Measurements from ENCODE around the gene CPXM2. TPM values are rescaled to one million over a fixed set of nuclear protein-coding genes. Genes with fewer than 3 reads are reported as not detected.

CPXM2 gene
- total RNA-seq, 2 experiments from 2014 or later, result not detected

GRCh38 chr10:123888751-123889150 lies 2.9 kb downstream of the CPXM2 start:
- BruUV-seq (replicated peaks), result no TSS peak
- no peak overlapping the region for H3K4me3 ChIP-seq (ENCODE audit: low read depth, low read length, poor library complexity, severe bottlenecking)
- DNase-seq (ENCODE audit: low spot score), result no peak
- no peak overlapping the region for H3K4me2 ChIP-seq (ENCODE audit: low read length)
- ChIA-PET CTCF (ENCODE audit: unreplicated experiment) (interaction anchor here (0.6 kb wide), 1 partner anchor 7 kb away, joined by 4 read pairs; no protein-coding TSS in a partner anchor), POLR2A (no interaction called here)
- intact Hi-C loops (cut with micrococcal nuclease; ENCODE audit: unreplicated experiment), result no loop called here
- no peaks in the 10 kb centered on the region for H3K9me3 ChIP-seq (ENCODE audit: low read length)
- H3K9me2 ChIP-seq (ENCODE audit: insufficient read depth, low read length), result no peaks in the 10 kb centered on the region
- H4K20me1 ChIP-seq (ENCODE audit: insufficient read depth, low read length), result no peaks in the 10 kb centered on the region
- TF ChIP-seq CTCF (conservative IDR thresholded peaks at IDR 0.05; ENCODE audit: low read length) (no peak), EZH2phosphoT487 (IDR thresholded peaks at IDR 0.05; ENCODE audit: borderline replicate concordance, low read depth, low read length) (no peak)
- H3K36me3 ChIP-seq (ENCODE audit: insufficient read depth, low read length), result no peaks in the 10 kb centered on the region
- no peak overlapping the region for H3K27ac ChIP-seq (ENCODE audit: low read depth, low read length, poor library complexity, severe bottlenecking)
- no peaks in the 10 kb centered on the region for H3K4me1 ChIP-seq (ENCODE audit: insufficient read depth, low read length, poor library complexity, severe bottlenecking)
- H3K79me2 ChIP-seq (ENCODE audit: insufficient read depth, low read depth, low read length), result no peaks in the 10 kb centered on the region
- no peak overlapping the region for H2AFZ ChIP-seq (ENCODE audit: low read length)

DNA sequence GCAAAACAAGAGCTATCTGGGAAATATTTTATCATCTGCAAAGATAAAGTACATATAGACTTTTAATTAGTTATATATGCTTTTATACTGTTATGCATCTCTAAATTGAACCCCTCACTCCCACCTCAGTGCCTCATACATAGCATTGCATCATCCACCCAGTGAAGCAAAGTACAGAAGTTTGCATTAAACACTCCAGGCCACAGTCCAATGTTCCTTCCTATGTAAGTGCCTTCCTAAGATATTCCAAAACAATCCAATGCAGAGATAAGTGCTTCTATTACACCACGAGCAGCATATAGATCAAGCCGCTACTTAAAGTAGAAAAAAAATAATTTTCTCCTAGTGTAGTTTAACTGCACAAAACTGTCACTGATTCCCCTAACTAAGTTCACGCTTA lies 3.4 kb downstream of the CPXM2 start:
- Histone ChIP-seq H3K4me2 (ENCODE audit: low read length) (no peak overlapping the region), H2AFZ (ENCODE audit: low read length) (no peak overlapping the region), H3K36me3 (ENCODE audit: insufficient read depth, low read length) (no peaks in the 10 kb centered on the region), H3K9me2 (ENCODE audit: insufficient read depth, low read length) (no peaks in the 10 kb centered on the region), H3K27ac (ENCODE audit: low read depth, low read length, poor library complexity, severe bottlenecking) (no peak overlapping the region), H3K9me3 (ENCODE audit: low read length) (no peaks in the 10 kb centered on the region), H3K4me1 (ENCODE audit: insufficient read depth, low read length, poor library complexity, severe bottlenecking) (no peaks in the 10 kb centered on the region), H4K20me1 (ENCODE audit: insufficient read depth, low read length) (no peaks in the 10 kb centered on the region), H3K4me3 (ENCODE audit: low read depth, low read length, poor library complexity, severe bottlenecking) (no peak overlapping the region), H3K79me2 (ENCODE audit: insufficient read depth, low read depth, low read length) (no peaks in the 10 kb centered on the region)
- ChIA-PET POLR2A (no interaction called here), CTCF (ENCODE audit: unreplicated experiment) (no interaction called here)
- intact Hi-C loops (cut with micrococcal nuclease; ENCODE audit: unreplicated experiment), result no loop called here
- TF ChIP-seq EZH2phosphoT487 (IDR thresholded peaks at IDR 0.05; ENCODE audit: borderline replicate concordance, low read depth, low read length) (no peak), CTCF (conservative IDR thresholded peaks at IDR 0.05; ENCODE audit: low read length) (no peak)
- no peak for DNase-seq (ENCODE audit: low spot score)
- BruUV-seq (replicated peaks), result no TSS peak

DNA sequence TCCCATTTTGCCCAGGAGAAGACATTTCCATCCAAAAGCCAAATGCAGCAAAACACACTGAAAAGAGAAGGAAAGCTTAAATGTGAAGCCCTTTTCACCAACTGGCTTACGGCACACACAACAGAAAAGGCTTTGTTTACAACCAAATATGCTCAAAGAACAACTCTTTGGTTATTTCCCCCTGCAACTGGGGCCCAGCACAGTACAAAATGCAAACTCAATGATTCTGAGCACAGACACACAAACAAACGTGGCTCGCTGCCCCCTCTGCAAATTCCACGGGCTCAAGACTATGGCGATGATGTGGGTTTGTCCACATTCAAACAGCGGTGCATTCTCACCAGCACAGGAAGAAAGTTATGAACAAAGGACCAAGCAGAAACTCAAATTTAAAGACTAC lies 5.3 kb downstream of the CPXM2 start:
- no peaks in the 10 kb centered on the region for H3K79me2 ChIP-seq (ENCODE audit: insufficient read depth, low read depth, low read length)
- intact Hi-C loops (cut with micrococcal nuclease; ENCODE audit: unreplicated experiment), result no loop called here
- H3K9me3 ChIP-seq (ENCODE audit: low read length), result no peaks in the 10 kb centered on the region
- no peak overlapping the region for H3K4me2 ChIP-seq (ENCODE audit: low read length)
- no peaks in the 10 kb centered on the region for H3K36me3 ChIP-seq (ENCODE audit: insufficient read depth, low read length)
- no peak overlapping the region for H3K27ac ChIP-seq (ENCODE audit: low read depth, low read length, poor library complexity, severe bottlenecking)
- no peaks in the 10 kb centered on the region for H4K20me1 ChIP-seq (ENCODE audit: insufficient read depth, low read length)
- no TSS peak for BruUV-seq (replicated peaks)
- H3K4me1 ChIP-seq (ENCODE audit: insufficient read depth, low read length, poor library complexity, severe bottlenecking), result no peaks in the 10 kb centered on the region
- TF ChIP-seq CTCF (conservative IDR thresholded peaks at IDR 0.05; ENCODE audit: low read length), result no peak
- CTCF ChIA-PET (ENCODE audit: unreplicated experiment), result interaction anchor here (0.5 kb wide), 1 partner anchor 37 kb away, joined by 6 read pairs; no protein-coding TSS in a partner anchor
- DNase-seq (ENCODE audit: low spot score), result no peak
- H3K9me2 ChIP-seq (ENCODE audit: insufficient read depth, low read length), result no peaks in the 10 kb centered on the region
- H3K4me3 ChIP-seq (ENCODE audit: low read depth, low read length, poor library complexity, severe bottlenecking), result no peak overlapping the region
- POLR2A ChIA-PET, result no interaction called here
- no peak overlapping the region for H2AFZ ChIP-seq (ENCODE audit: low read length)

All from OCI-LY7 (cell line).